Activated CD4-positive, alpha-beta memory T cell treated with anti-CD3 and anti-CD28 coated beads, Interleukin-2, amount 10 ng/mL, durations not matched to agents 7 days and 5 days (primary cell): Measurements from ENCODE around the gene BANF1. TPM values are rescaled to one million over a fixed set of nuclear protein-coding genes. Genes with fewer than 3 reads are reported as not detected.
"Not testable (repeated sequence)": the region's sequence is repeated elsewhere in the genome, so short reads cannot be mapped to it uniquely, and the experiment has no call there.

ENCODE experiments used
- CTCF ChIA-PET: fragments of 350-600 bp; sonication (Branson Sonifier 250); formaldehyde crosslinking; loops from one replicate; lab custom pipeline; 2021; ENCODE audit warnings: antibody characterized with exemption, inconsistent platforms; lab: Charles Lee
- POLR2A ChIA-PET: fragments of 350-600 bp; sonication (Branson Sonifier 250); formaldehyde crosslinking; loops from one replicate; lab custom pipeline; 2021; ENCODE audit warnings: antibody characterized with exemption; lab: Charles Lee
- DNase-seq: peaks from one replicate; pipeline ENCODE4 v3.0.0-alpha.2; 2020
- H3K27ac Mint-ChIP-seq: one replicate; pipeline ENCODE4 v1.8.0; 2021; ENCODE audit warnings: mild to moderate bottlenecking, mixed read lengths
- H3K27me3 Mint-ChIP-seq: one replicate; pipeline ENCODE4 v1.8.0; 2021; ENCODE audit warnings: mixed read lengths
- H3K36me3 Mint-ChIP-seq: one replicate; pipeline ENCODE4 v1.8.0; 2021; ENCODE audit warnings: low read depth, mixed read lengths
- H3K4me1 Mint-ChIP-seq: one replicate; pipeline ENCODE4 v1.8.0; 2021; ENCODE audit warnings: mixed read lengths
- H3K4me3 Mint-ChIP-seq: one replicate; pipeline ENCODE4 v1.8.0; 2021; ENCODE audit warnings: mild to moderate bottlenecking, mixed read lengths
- H3K9me3 Mint-ChIP-seq: one replicate; pipeline ENCODE4 v1.8.0; 2021; ENCODE audit warnings: mixed read lengths
- total RNA-seq, 2 experiments: library from RNA; stranded (reverse); gene quantifications; one replicate each; pipeline ENCODE4 v1.2.3, GENCODE V29; 2021

Gene BANF1
- total RNA-seq, 2 experiments from 2014 or later = 191 to 196 TPM

- Mint-ChIP-seq H3K4me1 (no peaks in the 10 kb centered on the region), H3K27ac (no peak overlapping the region), H3K27me3 (peaks cover 26% of the 10 kb centered on the region), H3K36me3 (no peaks in the 10 kb centered on the region), H3K4me3 (no peak overlapping the region), H3K9me3 (no peaks in the 10 kb centered on the region)
- ChIA-PET POLR2A (no interaction called here), CTCF (no interaction called here)
- no peak for DNase-seq
Observed at GRCh38 chr11:66014804-66015453, 12.6 kb downstream of the BANF1 start.

- no peak for DNase-seq
- H3K4me3 Mint-ChIP-seq = no peak overlapping the region
- peaks cover 3% of the 10 kb centered on the region for H3K4me1 Mint-ChIP-seq
- POLR2A ChIA-PET = no interaction called here
- H3K27me3 Mint-ChIP-seq = peaks cover 21% of the 10 kb centered on the region
- CTCF ChIA-PET = no interaction called here
- H3K36me3 Mint-ChIP-seq = no peaks in the 10 kb centered on the region
- no peak overlapping the region for H3K27ac Mint-ChIP-seq
- no peaks in the 10 kb centered on the region for H3K9me3 Mint-ChIP-seq
Observed at GRCh38 chr11:66015454-66015881, 13.2 kb downstream of the BANF1 start.

- CTCF ChIA-PET = no interaction called here
- Mint-ChIP-seq H3K36me3 (no peaks in the 10 kb centered on the region), H3K4me3 (no peak overlapping the region), H3K4me1 (peaks cover 8% of the 10 kb centered on the region), H3K27ac (no peak overlapping the region), H3K9me3 (no peaks in the 10 kb centered on the region), H3K27me3 (peaks cover 17% of the 10 kb centered on the region)
- DNase-seq = no peak
- POLR2A ChIA-PET = interaction anchor here (1.1 kb wide), 1 partner anchor 13 kb away, joined by 3 read pairs; the partner anchor contains the start of gene BANF1
Observed at GRCh38 chr11:66015936-66016792, 13.9 kb downstream of the BANF1 start.

- H3K36me3 Mint-ChIP-seq = no peaks in the 10 kb centered on the region
- no peak overlapping the region for H3K4me3 Mint-ChIP-seq
- H3K27ac Mint-ChIP-seq = no peak overlapping the region
- H3K9me3 Mint-ChIP-seq = no peaks in the 10 kb centered on the region
- no peak for DNase-seq
- peaks cover 14% of the 10 kb centered on the region for H3K4me1 Mint-ChIP-seq
- ChIA-PET POLR2A (interaction anchor here (1.1 kb wide), 1 partner anchor 14 kb away, joined by 3 read pairs; the partner anchor contains the start of gene BANF1), CTCF (no interaction called here)
- peaks cover 12% of the 10 kb centered on the region for H3K27me3 Mint-ChIP-seq
Observed at GRCh38 chr11:66016793-66017177, 14.5 kb downstream of the BANF1 start.

GRCh38 chr11:66017321-66017720 lies 15.0 kb downstream of the BANF1 start:
- Mint-ChIP-seq H3K9me3 (no peaks in the 10 kb centered on the region), H3K4me1 (peaks cover 16% of the 10 kb centered on the region), H3K36me3 (no peaks in the 10 kb centered on the region), H3K4me3 (no peak overlapping the region), H3K27ac (no peak overlapping the region), H3K27me3 (peaks cover 9% of the 10 kb centered on the region)
- CTCF ChIA-PET = interaction anchor here (1.0 to 1.1 kb wide), 2 partner anchors 8 to 27 kb away, joined by 3 read pairs; no protein-coding TSS in a partner anchor
- POLR2A ChIA-PET = no interaction called here
- no peak for DNase-seq

GRCh38 chr11:66020212-66020611 lies 17.9 kb downstream of the BANF1 start:
- DNase-seq = no peak
- Mint-ChIP-seq H3K27me3 (peaks cover 9% of the 10 kb centered on the region), H3K4me3 (no peak overlapping the region), H3K27ac (no peak overlapping the region), H3K4me1 (peaks cover 21% of the 10 kb centered on the region), H3K9me3 (no peaks in the 10 kb centered on the region), H3K36me3 (no peaks in the 10 kb centered on the region)
- CTCF ChIA-PET = interaction anchor here (1.5 kb wide), 1 partner anchor 25 kb away, joined by 4 read pairs; no protein-coding TSS in a partner anchor
- POLR2A ChIA-PET = no interaction called here

GRCh38 chr11:66020618-66021357 lies 18.5 kb downstream of the BANF1 start:
- ChIA-PET CTCF (interaction anchor here (1.5 to 2.6 kb wide), 2 partner anchors 24 kb away, joined by 4 to 26 read pairs; no protein-coding TSS in a partner anchor), POLR2A (interaction anchor here (1.7 kb wide), 1 partner anchor 12 kb away, joined by 6 read pairs; no protein-coding TSS in a partner anchor)
- peak; percentile 61 for DNase-seq
- Mint-ChIP-seq H3K4me1 (peaks cover 21% of the 10 kb centered on the region), H3K27me3 (peaks cover 9% of the 10 kb centered on the region), H3K27ac (no peak overlapping the region), H3K4me3 (no peak overlapping the region), H3K9me3 (no peaks in the 10 kb centered on the region), H3K36me3 (no peaks in the 10 kb centered on the region)

GRCh38 chr11:66022401-66023185 lies 20.3 kb downstream of the BANF1 start:
- Mint-ChIP-seq H3K27me3 (peaks cover 9% of the 10 kb centered on the region), H3K4me3 (no peak overlapping the region), H3K4me1 (peaks cover 21% of the 10 kb centered on the region), H3K27ac (no peak overlapping the region), H3K36me3 (no peaks in the 10 kb centered on the region), H3K9me3 (no peaks in the 10 kb centered on the region)
- CTCF ChIA-PET = interaction anchor here (0.5 to 2.6 kb wide), 37 partner anchors 9 to 384 kb away, joined by 3 to 26 read pairs (median 4); partner anchors contain the start of genes BANF1, CCDC85B, CST6 and EIF1AD
- DNase-seq = peak; percentile 80
- POLR2A ChIA-PET = interaction anchor here (0.6 to 2.3 kb wide), 9 partner anchors 11 to 311 kb away, joined by 3 to 9 read pairs (median 4); partner anchors contain the start of genes BANF1, CCDC85B, CST6 and EIF1AD

GRCh38 chr11:66023186-66023440 lies 20.8 kb downstream of the BANF1 start:
- H3K36me3 Mint-ChIP-seq, DNase-seq, H3K27ac Mint-ChIP-seq, H3K4me3 Mint-ChIP-seq, H3K9me3 Mint-ChIP-seq: not testable (repeated sequence)
- peaks cover 11% of the 10 kb centered on the region for H3K27me3 Mint-ChIP-seq
- peaks cover 21% of the 10 kb centered on the region for H3K4me1 Mint-ChIP-seq
- ChIA-PET POLR2A (interaction anchor here (0.8 to 2.3 kb wide), 3 partner anchors 11 to 311 kb away, joined by 3 to 9 read pairs (median 4); partner anchors contain the start of genes CST6 and KAT5), CTCF (interaction anchor here (0.7 to 2.6 kb wide), 15 partner anchors 8 to 352 kb away, joined by 3 to 26 read pairs (median 6); partner anchors contain the start of genes BANF1, CCDC85B, EIF1AD and KAT5)

GRCh38 chr11:66026017-66026529 lies 23.8 kb downstream of the BANF1 start, which contains the start of gene CATSPER1:
TSS of gene CATSPER1 (minus strand) at chr11:66026479. CDS start at chr11:66026379, 100 bp downstream.
- CTCF ChIA-PET = interaction anchor here (0.6 to 1.4 kb wide), 2 partner anchors 19 to 277 kb away, joined by 3 to 5 read pairs; no protein-coding TSS in a partner anchor
- no peak within 1 kb of the TSS for H3K27ac Mint-ChIP-seq
- DNase-seq = no peak

GRCh38 chr11:66032957-66033735 lies 30.8 kb downstream of the BANF1 start:
- Mint-ChIP-seq H3K4me1 (no peaks in the 10 kb centered on the region), H3K27ac (no peak overlapping the region), H3K9me3 (no peaks in the 10 kb centered on the region), H3K36me3 (no peaks in the 10 kb centered on the region), H3K4me3 (no peak overlapping the region), H3K27me3 (peaks cover 8% of the 10 kb centered on the region)
- CTCF ChIA-PET = interaction anchor here (0.7 kb wide), 2 partner anchors 767 to 1318 kb away, joined by 3 to 7 read pairs; no protein-coding TSS in a partner anchor
- POLR2A ChIA-PET = no interaction called here
- no peak for DNase-seq

More at GRCh38 chr11:66026017-66026529, 23.8 kb downstream of the BANF1 start, which contains the start of gene CATSPER1:
- H3K27me3 Mint-ChIP-seq = peaks cover 13% of the 10 kb centered on the region
- POLR2A ChIA-PET = interaction anchor here (2.6 kb wide), 1 partner anchor 26 kb away, joined by 7 read pairs; the partner anchor contains the start of gene SF3B2
- H3K36me3 Mint-ChIP-seq = no peaks in the 10 kb centered on the region
- peaks cover 14% of the 10 kb centered on the region for H3K4me1 Mint-ChIP-seq
- H3K9me3 Mint-ChIP-seq = no peaks in the 10 kb centered on the region
- H3K4me3 Mint-ChIP-seq = no peak within 1 kb of the TSS
